Stimulated activated memory B cell treated with anti-CD40 and anti-IgM and Interleukin-4, amounts not matched to agents 10 μg/mL and 1 μg/mL and 100 μg/mL, for 72 hours (primary cell): Measurements from ENCODE around the gene AKAP9.
A peak's percentile ranks its signal among the peaks of the same experiment; 100 is the strongest.
"Not testable (repeated sequence)": the region's sequence is repeated elsewhere in the genome, so short reads cannot be mapped to it uniquely, and the experiment has no call there.

Experiments
- ATAC-seq: fragments of 150-1000 bp; cut with Tn5 transposase; 2 replicates; pipeline ENCODE4 v1.10.0; 2021
- H3K27ac Mint-ChIP-seq: one replicate; pipeline ENCODE4 v1.8.0; 2022; ENCODE audit warnings: mild to moderate bottlenecking, mixed read lengths
- H3K27me3 Mint-ChIP-seq: one replicate; pipeline ENCODE4 v1.8.0; 2022; ENCODE audit warnings: mixed read lengths
- H3K36me3 Mint-ChIP-seq: one replicate; pipeline ENCODE4 v1.8.0; 2022; ENCODE audit warnings: mixed read lengths
- H3K4me1 Mint-ChIP-seq: one replicate; pipeline ENCODE4 v1.8.0; 2022; ENCODE audit warnings: mixed read lengths
- H3K4me3 Mint-ChIP-seq: one replicate; pipeline ENCODE4 v1.8.0; 2022; ENCODE audit warnings: mild to moderate bottlenecking, moderate library complexity, mixed read lengths
- H3K9me3 Mint-ChIP-seq: one replicate; pipeline ENCODE4 v1.8.0; 2022; ENCODE audit warnings: mixed read lengths

AKAP9 gene

DNA sequence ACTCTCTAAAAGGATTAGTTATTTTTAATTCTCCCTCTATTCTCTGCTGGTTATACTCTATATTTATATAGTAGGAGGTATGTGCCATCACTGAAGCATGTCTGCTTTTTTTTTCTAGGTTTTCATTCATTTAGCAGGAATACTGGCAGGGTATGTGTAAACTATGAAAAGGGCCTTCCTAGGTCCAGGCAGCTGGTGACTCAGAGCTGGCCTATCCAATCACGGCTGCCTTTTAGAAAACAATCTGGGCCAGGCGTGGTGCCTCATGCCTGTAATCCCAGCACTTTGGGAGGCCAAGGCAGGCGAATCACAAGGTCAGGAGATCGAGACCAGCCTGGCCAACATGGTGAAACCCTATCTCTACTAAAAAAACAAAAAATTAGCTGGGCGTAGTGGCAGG is 162.2 kb downstream of the AKAP9 start:
- ATAC-seq, H3K27me3 Mint-ChIP-seq, H3K9me3 Mint-ChIP-seq, H3K27ac Mint-ChIP-seq, H3K4me3 Mint-ChIP-seq, H3K4me1 Mint-ChIP-seq: not testable (repeated sequence)
- peaks cover 46% of the 10 kb centered on the region for H3K36me3 Mint-ChIP-seq

DNA sequence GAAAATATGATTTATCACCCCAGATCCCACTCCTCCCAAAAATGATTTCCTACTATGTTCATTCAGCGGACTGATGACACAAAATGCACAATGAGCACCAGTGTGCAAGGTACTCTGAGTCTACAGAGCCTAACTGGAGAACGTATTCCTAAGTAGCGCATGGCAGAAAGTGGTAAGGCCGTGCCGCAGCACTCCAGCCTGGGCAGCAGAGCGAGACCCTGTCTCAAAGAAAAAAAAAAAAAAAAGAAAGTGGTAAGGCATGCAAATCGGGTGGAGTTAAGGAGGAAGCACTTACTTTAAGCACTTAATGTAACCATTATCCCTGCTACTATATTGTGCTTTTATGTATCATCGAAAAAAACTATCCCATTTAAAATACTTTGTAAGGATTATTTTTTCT is 168.2 kb downstream of the AKAP9 start:
- no peaks in the 10 kb centered on the region for H3K9me3 Mint-ChIP-seq
- H3K27me3 Mint-ChIP-seq, result no peaks in the 10 kb centered on the region
- peaks cover 42% of the 10 kb centered on the region for H3K36me3 Mint-ChIP-seq
- peak overlapping the region; percentile 9 for H3K27ac Mint-ChIP-seq
- H3K4me1 Mint-ChIP-seq, result peaks cover 16% of the 10 kb centered on the region
- no peak for ATAC-seq
- no peak overlapping the region for H3K4me3 Mint-ChIP-seq

DNA sequence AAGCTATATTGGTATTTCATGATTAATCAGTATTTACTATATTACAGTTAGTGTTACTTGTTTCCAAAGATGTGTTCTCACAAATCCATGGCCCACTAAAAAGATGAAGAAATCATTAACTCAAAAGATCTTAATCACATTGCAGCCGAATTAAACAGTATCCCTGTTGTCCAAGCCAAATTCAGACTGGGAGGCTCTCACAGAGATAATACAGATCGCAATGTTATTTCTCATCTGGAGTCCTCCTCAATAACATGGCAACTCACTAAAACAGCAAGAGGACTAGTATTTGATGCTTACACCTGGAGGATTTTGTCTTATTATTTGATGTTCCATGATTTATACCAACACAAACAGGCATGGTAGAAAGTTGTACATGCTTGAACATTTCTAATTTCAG is 170.2 kb downstream of the AKAP9 start:
- H3K9me3 Mint-ChIP-seq, result no peaks in the 10 kb centered on the region
- H3K27me3 Mint-ChIP-seq, result no peaks in the 10 kb centered on the region
- ATAC-seq, result no peak
- H3K4me3 Mint-ChIP-seq, result no peak overlapping the region
- peaks cover 54% of the 10 kb centered on the region for H3K36me3 Mint-ChIP-seq
- peaks cover 21% of the 10 kb centered on the region for H3K4me1 Mint-ChIP-seq
- H3K27ac Mint-ChIP-seq, result no peak overlapping the region

DNA sequence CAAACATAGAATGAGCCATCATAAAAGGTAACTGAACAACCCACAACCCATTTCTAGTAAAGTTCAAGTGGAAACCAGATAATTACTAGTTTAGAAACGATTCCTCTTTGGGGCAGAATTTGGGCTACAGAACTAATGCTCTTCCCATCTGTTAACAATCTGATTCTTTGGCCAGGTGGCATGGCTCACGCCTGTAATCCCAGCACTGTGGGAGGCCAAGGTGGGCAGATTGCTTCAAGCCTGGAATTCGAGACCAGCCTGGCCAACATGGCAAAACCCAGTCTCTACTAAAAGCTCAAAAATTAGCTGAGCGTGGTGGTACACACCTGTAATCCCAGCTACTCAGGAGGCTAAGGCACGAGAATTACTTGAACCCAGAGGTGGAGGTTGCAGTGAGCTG is 175.2 kb downstream of the AKAP9 start:
- H3K4me3 Mint-ChIP-seq, result no peak overlapping the region
- H3K9me3 Mint-ChIP-seq, result no peaks in the 10 kb centered on the region
- H3K27me3 Mint-ChIP-seq, result no peaks in the 10 kb centered on the region
- no peak for ATAC-seq
- H3K4me1 Mint-ChIP-seq, result peaks cover 17% of the 10 kb centered on the region
- H3K27ac Mint-ChIP-seq, result no peak overlapping the region
- peaks cover 68% of the 10 kb centered on the region for H3K36me3 Mint-ChIP-seq

DNA sequence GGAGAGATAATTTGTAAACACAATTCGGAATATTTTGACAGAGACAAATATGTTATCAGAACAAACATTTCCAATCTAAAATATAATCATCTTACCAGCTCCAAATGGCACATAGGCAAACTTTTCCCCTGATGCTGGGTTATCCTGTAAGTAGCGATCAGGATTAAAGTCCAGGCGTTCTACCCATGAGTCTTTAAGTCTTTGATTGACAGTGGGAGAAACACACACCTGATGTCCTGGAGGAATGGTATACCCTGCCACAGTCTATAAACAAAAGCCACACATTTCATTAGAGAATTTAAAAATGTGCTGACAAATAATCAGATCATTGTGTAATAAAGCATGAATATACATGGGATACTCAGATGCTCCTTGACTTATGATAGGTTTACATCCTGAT is 176.3 kb downstream of the AKAP9 start:
- Mint-ChIP-seq H3K27ac (no peak overlapping the region), H3K36me3 (peaks cover 79% of the 10 kb centered on the region), H3K27me3 (no peaks in the 10 kb centered on the region), H3K9me3 (no peaks in the 10 kb centered on the region), H3K4me3 (no peak overlapping the region), H3K4me1 (peaks cover 17% of the 10 kb centered on the region)
- no peak for ATAC-seq

DNA sequence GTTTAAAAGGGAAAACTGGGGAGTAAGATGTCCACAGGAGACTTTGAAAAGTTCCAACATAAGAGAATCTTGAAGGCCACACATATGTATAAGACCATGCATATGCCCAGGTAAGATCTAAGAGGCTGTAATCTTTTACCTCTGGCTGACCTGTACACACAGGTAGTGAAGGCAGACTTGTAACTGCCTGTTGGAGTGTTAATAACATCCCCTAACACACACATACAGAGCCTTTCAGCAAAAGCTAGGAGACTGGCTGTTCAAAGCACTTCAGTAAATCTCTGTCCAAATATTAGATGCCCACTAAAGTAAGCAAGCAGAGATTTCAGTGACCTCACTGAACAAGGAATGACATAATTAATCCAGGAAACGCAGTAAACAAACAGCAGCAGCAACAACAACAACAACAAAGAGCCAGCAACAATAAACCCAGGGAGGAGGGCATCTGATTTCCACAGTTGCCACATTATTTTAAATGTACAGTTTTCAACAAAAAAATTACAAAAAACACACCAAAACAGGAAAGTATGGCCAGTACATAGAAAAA is 178.6 kb downstream of the AKAP9 start:
- peaks cover 84% of the 10 kb centered on the region for H3K36me3 Mint-ChIP-seq
- peaks cover 10% of the 10 kb centered on the region for H3K4me1 Mint-ChIP-seq
- no peak overlapping the region for H3K27ac Mint-ChIP-seq
- no peak for ATAC-seq
- no peak overlapping the region for H3K4me3 Mint-ChIP-seq
- H3K9me3 Mint-ChIP-seq, result no peaks in the 10 kb centered on the region
- no peaks in the 10 kb centered on the region for H3K27me3 Mint-ChIP-seq

DNA sequence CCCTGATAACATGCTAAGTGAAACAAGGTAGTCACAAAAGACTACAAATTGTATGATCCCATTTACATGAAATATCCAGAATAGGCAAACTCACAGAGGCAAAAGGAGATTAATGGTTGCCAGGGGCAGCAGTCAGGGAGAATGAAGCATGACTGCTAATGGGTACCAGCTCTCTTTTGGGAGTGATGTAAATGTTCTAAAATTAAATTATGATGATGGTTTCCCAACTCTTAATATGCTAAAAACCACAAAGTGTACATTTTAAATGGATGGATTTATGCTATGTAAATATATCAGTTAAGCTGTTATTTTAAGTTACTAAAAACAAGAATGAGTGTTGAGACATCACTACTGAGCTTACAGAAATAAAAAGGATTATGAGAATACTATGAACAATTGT is 181.0 kb downstream of the AKAP9 start:
- Mint-ChIP-seq H3K4me1 (peaks cover 6% of the 10 kb centered on the region), H3K27me3 (no peaks in the 10 kb centered on the region), H3K4me3 (no peak overlapping the region), H3K27ac (no peak overlapping the region), H3K36me3 (peaks cover 84% of the 10 kb centered on the region), H3K9me3 (no peaks in the 10 kb centered on the region)
- ATAC-seq, result no peak

DNA sequence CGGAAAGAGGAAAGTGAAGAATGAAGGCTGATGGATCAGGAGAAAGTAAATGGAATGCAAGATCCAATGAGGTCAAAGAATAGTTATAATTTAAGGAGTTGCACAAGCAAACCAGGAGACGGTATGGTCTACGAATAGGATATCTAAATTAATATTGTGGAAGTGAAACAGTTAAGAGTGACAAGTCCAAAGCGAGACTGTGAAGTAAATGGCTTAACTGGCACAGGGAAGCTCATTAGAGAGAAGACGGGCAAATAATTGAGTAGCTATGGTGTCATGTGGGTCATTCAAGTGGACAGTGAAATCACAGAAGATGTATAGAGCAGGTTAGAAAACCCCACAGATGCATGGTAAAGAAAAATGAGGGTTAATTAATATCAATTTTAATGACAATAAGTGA is 190.4 kb downstream of the AKAP9 start:
- Mint-ChIP-seq H3K27me3 (no peaks in the 10 kb centered on the region), H3K9me3 (no peaks in the 10 kb centered on the region), H3K36me3 (peaks cover 38% of the 10 kb centered on the region), H3K27ac (no peak overlapping the region), H3K4me3 (peak overlapping the region; percentile 34), H3K4me1 (peaks cover 37% of the 10 kb centered on the region)
- no peak for ATAC-seq

DNA sequence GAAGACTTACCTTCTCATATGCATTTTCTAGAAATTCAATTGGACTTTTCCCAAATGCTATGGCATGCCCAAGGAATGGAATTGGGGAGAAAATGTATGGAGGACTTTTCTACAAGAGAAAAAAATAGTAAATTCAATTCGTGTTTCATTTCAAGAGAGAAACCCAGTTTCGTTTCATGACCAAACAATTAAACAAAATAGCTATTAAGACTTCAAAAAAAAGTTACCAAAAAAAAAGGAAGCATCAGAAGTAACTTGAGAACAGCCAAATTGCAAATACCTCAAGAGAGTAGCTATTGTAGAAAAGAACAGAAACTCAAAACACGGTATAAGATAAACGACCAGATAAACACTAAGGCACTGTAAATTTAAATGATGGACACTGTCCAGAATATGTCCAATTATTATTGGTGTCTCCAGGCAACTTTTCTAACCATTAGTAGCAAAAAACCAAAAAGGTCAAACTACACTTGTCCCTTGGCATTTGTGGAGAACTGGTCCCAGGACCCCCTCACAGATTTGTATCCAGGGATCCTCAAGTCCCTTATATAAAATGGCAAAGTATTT is 191.2 kb downstream of the AKAP9 start:
- Mint-ChIP-seq H3K9me3 (no peaks in the 10 kb centered on the region), H3K27me3 (no peaks in the 10 kb centered on the region), H3K4me3 (peak overlapping the region; percentile 50), H3K4me1 (peaks cover 39% of the 10 kb centered on the region), H3K27ac (no peak overlapping the region), H3K36me3 (peaks cover 32% of the 10 kb centered on the region)
- no peak for ATAC-seq

DNA sequence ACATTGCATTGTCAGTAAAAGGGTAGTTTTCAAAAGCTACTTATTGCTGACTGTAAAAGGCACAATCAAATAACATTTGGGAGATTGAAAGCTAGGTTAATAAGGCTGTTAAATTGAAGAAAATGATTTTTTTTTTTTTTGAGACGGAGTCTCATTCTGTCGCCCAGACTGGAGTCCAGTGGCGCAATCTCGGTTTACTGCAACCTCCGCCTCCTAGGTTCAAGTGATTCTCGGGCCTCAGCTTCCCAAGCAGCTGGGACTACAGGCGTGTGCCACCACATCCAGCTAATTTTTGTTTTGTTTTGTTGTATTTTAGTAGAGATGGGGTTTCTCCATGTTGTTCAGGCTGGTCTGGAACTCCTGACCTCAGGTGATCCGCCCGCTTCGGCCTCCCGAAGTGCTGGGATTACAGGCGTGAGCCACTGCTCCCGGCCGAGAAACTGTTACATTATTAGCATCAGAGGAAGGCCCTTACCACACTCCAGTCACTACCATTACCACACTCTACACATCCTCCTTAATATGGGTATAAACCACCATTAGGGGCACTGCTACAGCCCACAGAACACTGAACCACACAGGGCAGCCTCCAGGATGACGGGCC is 192.6 kb downstream of the AKAP9 start:
- Mint-ChIP-seq H3K27ac (peak overlapping the region; percentile 97), H3K4me3 (peak overlapping the region; percentile 92), H3K9me3 (no peaks in the 10 kb centered on the region), H3K27me3 (no peaks in the 10 kb centered on the region), H3K4me1 (peaks cover 39% of the 10 kb centered on the region), H3K36me3 (peaks cover 24% of the 10 kb centered on the region)
- ATAC-seq, result peak; percentile 42

DNA sequence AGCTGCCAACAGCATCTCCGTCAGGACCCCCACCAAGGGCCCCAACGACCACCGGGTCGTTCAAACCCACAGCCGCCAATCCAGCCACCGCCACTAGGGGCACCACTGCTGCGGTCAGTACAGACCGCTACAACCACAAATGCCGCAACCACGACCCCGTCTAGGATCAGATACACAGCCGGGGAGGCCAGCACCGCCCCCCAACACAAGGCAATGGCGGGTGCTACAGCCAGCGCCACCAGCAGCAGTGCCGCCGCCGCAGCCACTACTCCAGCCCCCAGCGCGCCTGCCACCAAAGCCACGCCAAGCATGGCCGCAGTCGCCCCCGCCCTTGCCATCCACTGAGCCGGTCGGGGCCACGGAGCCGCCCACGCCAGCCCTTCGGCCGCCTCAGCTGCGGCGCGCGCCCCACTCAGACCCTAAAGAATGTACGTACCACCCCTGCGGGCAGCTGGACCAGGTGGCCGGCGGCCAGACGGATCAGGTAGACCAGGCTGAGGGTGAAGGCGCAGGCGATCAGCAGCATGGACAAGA is 193.1 kb downstream of the AKAP9 start:
- H3K4me1 Mint-ChIP-seq, result peaks cover 39% of the 10 kb centered on the region
- peak; percentile 64 for ATAC-seq
- H3K27me3 Mint-ChIP-seq, result no peaks in the 10 kb centered on the region
- H3K27ac Mint-ChIP-seq, result peak overlapping the region; percentile 97
- H3K9me3 Mint-ChIP-seq, result no peaks in the 10 kb centered on the region
- peak overlapping the region; percentile 92 for H3K4me3 Mint-ChIP-seq
- peaks cover 23% of the 10 kb centered on the region for H3K36me3 Mint-ChIP-seq

DNA sequence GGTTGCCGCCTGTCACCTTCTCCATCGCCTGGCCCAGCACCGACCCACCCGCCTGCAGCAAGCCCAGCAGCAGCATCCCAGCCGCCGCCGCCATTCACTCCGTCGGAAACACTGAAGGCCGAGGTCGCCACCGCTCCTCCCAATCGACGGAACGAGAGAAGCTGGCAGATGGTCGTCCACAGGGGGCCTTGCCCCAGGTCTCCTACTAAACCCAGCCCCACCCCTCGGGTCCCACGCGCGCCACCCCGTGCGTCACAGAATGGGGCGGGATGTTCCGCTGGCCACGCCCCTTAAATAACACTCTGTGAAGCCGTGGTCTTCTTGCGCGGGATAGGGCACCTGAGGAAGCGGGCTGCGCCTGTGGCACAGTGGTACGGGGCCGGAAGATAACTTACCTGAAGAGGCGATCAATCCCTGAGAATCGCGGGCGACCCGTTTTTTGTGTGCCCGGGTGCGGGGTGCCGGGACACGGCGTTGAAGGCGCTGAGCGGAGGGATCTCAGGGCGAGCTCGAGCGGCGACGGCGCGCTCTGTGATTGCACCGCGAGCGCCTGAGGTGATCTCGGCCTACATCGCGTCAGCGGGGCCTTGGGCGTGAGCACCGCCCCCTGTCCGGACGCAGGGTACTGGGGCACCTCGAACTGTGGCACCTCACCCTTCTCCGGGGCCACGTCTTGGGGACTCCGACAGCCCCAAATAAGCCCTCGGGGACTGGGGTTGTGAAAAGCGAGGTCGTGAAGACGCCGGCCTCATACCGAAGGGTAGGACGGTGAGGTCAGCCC is 193.8 kb downstream of the AKAP9 start, which contains the start of gene CYP51A1:
Gene CYP51A1, minus strand, starts transcription at position 207 of the 781 bp plus-strand sequence. Its CDS starts 113 bp downstream, at position 94.
- H3K9me3 Mint-ChIP-seq, result no peaks in the 10 kb centered on the region
- H3K4me3 Mint-ChIP-seq, result peak within 1 kb of the TSS; percentile 92
- H3K36me3 Mint-ChIP-seq, result peaks cover 21% of the 10 kb centered on the region
- peak; percentile 96 for ATAC-seq
- H3K27ac Mint-ChIP-seq, result peak within 1 kb of the TSS; percentile 97
- H3K4me1 Mint-ChIP-seq, result peaks cover 37% of the 10 kb centered on the region
- no peaks in the 10 kb centered on the region for H3K27me3 Mint-ChIP-seq

DNA sequence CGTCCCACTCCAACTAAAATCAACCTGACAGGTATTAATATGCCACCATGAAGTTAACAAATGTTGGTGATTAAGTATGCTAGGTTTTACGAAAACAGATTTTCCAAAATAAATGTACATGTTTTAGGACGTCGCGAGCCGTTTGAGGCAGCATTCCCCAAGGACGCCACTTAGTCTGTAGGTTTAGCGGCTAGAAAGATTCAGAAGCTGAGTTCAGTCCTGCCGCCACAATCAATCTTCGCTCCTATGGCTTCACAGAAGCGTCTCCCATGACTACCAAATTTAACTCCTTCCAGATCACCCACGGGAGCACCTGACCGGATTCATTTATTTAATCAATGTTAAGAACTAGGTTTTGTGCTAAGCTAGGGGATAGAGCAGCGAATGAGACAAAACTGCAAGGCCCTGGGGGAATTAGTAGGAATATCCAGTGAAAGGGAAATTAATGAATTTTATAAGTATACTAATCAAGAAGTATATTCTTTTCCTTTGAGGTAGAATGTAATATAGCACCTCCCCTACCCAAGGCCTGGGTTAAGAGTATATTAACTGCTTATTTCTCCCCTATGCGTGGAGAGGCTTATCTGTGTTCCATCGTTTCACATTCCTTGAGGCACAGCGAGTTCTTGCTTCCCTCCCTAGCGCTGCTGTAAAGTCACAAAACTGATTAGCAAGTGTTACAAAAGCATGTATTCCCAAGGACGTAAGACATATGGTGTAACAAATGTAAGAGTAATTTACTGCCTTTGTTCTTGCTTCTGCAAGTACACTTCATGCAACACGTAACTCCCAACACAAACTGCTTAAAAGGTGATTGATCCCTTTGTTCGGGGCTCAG is 194.6 kb downstream of the AKAP9 start:
- peaks cover 32% of the 10 kb centered on the region for H3K4me1 Mint-ChIP-seq

DNA sequence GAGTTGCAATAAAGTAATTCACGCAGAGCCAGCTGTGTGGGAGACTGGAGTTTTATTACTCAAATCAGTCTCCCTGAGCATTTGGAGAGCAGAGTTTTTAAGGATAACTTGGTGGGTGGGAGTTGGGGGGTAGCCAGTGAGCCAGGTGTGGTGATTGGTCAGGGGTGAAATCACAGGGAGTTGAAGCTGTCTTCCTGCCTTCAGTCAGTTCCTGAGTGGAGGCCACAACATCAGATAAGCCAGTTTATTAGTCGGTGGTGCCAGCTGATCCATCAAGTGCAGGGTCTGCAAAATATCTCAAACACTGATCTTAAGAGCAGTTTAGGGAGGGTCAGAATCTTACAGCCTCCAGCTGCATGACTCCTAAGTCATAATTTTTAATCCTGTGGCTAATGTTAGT is 196.9 kb downstream of the AKAP9 start:
- Mint-ChIP-seq H3K9me3 (no peaks in the 10 kb centered on the region), H3K4me3 (no peak overlapping the region), H3K27me3 (no peaks in the 10 kb centered on the region), H3K36me3 (peaks cover 5% of the 10 kb centered on the region), H3K4me1 (peaks cover 13% of the 10 kb centered on the region), H3K27ac (no peak overlapping the region)
- no peak for ATAC-seq

More for the DNA sequence above, 194.6 kb downstream of the AKAP9 start:
- H3K27ac Mint-ChIP-seq, result peak overlapping the region; percentile 97
- peaks cover 16% of the 10 kb centered on the region for H3K36me3 Mint-ChIP-seq
- H3K4me3 Mint-ChIP-seq, result peak overlapping the region; percentile 92
- no peak for ATAC-seq
- H3K9me3 Mint-ChIP-seq, result no peaks in the 10 kb centered on the region
- no peaks in the 10 kb centered on the region for H3K27me3 Mint-ChIP-seq

DNA sequence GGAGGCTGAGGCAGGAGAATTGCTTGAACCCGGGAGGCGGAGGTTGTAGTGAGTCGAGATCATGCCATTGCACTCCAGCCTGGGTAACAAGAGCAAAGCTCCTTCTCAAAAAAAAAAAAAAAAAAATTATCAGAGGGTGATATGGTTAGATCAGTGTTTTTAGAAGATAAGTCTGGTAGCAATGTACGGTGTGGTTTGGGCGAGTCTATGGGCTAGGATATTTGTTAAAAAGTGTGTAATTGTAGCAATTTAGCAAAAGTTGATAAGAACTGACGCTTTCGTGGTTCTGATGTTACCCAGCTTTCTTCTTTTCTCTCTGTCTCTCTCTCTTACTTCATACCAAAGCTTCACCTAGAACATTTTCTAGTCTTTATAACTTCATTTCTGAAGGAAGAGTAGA is 200.5 kb downstream of the AKAP9 start:
- Mint-ChIP-seq H3K36me3 (peaks cover under 1% of the 10 kb centered on the region), H3K4me1 (peaks cover 1% of the 10 kb centered on the region), H3K27me3 (no peaks in the 10 kb centered on the region), H3K9me3 (no peaks in the 10 kb centered on the region), H3K27ac (no peak overlapping the region), H3K4me3 (no peak overlapping the region)
- no peak for ATAC-seq
